Endothelial cell of umbilical vein (primary cell): ENCODE data around the gene FIZ1. TPM values are rescaled to one million over a fixed set of nuclear protein-coding genes. Genes with fewer than 3 reads are reported as not detected.

Experiments used
- BruUV-seq: library from RNA; stranded (reverse); fragments of 400-500 nt; replicated peaks from 2 replicates; lab custom pipeline; 2021; lab: Mats Ljungman, UMichigan
- CTCF ChIA-PET: fragments of 300-600, 350-600 bp; sonication (Branson Sonifier 250); formaldehyde crosslinking; loops from one replicate; lab custom pipeline; 2021; ENCODE audit warnings: antibody characterized with exemption, inconsistent platforms; lab: Charles Lee
- POLR2A ChIA-PET: fragments of 300-600, 350-600 bp; sonication (Branson Sonifier 250); formaldehyde crosslinking; loops from one replicate; lab custom pipeline; 2021; ENCODE audit warnings: antibody characterized with exemption, inconsistent platforms; lab: Charles Lee
- DNase-seq: peaks from one replicate; pipeline ENCODE4 v3.0.0-alpha.2; 2011; ENCODE audit warnings: low read depth, low spot score
- FAIRE-seq: peaks from 2 replicates; lab custom pipeline; 2011; peaks lifted over from hg19 to GRCh38; lab: Jason Lieb, UNC
- H2AFZ ChIP-seq: 2 replicates; pipeline ENCODE4 v1.6.0; 2012; ENCODE audit warnings: low read depth, low read length, control low read depth, inconsistent platforms
- H3K27ac ChIP-seq: 2 replicates; pipeline ENCODE4 v1.5.1; 2011; ENCODE audit warnings: low read depth, mild to moderate bottlenecking, control low read depth, low read length, moderate library complexity; ENCODE audit not compliant: insufficient read depth
- H3K27me3 ChIP-seq, 2 experiments: 2 replicates each; pipeline versions ENCODE4 v1.6.0 to v1.6.1; 2011; ENCODE audit warnings: low read length in 2 of 2, mixed read lengths in 1 of 2; ENCODE audit not compliant: control insufficient read depth in 2 of 2, insufficient read depth in 2 of 2
- H3K36me3 ChIP-seq, 2 experiments: 2 replicates in 1 of 2; 3 replicates in 1 of 2; pipeline ENCODE4 v1.5.1; 2011; ENCODE audit warnings: low read length in 2 of 2, mild to moderate bottlenecking in 1 of 2, moderate library complexity in 1 of 2; ENCODE audit not compliant: control insufficient read depth in 2 of 2, insufficient read depth in 2 of 2; ENCODE audit errors: extremely low read depth in 1 of 2
- H3K4me1 ChIP-seq: 3 replicates; pipeline ENCODE4 v1.5.1; 2011; ENCODE audit warnings: mild to moderate bottlenecking, low read length; ENCODE audit not compliant: control insufficient read depth, insufficient read depth; ENCODE audit errors: extremely low read depth
- H3K4me2 ChIP-seq: 2 replicates; pipeline ENCODE4 v1.6.1; 2011; ENCODE audit warnings: low read length, control low read depth, mixed read lengths; ENCODE audit not compliant: insufficient read depth
- H3K4me3 ChIP-seq, 3 experiments: fragments of 200-600 bp in 1 of 3; sonication (generic), shearing (Covaris generic) in 1 of 3; replicated peaks in 1 of 3; 2 replicates each; pipeline ENCODE4 v1.5.1; 2011 to 2016; ENCODE audit warnings: control low read depth in 3 of 3, low read length in 3 of 3, mild to moderate bottlenecking in 2 of 3, inconsistent platforms in 1 of 3, low read depth in 1 of 3, moderate library complexity in 1 of 3; ENCODE audit not compliant: insufficient read depth in 1 of 3
- H3K79me2 ChIP-seq: 2 replicates; pipeline ENCODE4 v1.6.0; 2012; ENCODE audit warnings: low read length, inconsistent platforms; ENCODE audit not compliant: control insufficient read depth, insufficient read depth
- H3K9ac ChIP-seq: replicated peaks from 2 replicates; pipeline ENCODE3; 2011; ENCODE audit warnings: low read length, control low read depth; ENCODE audit not compliant: insufficient read depth; ENCODE audit errors: extremely low read depth
- H3K9me1 ChIP-seq: replicated peaks from 3 replicates; pipeline ENCODE4 v1.6.0; 2011; ENCODE audit warnings: mild to moderate bottlenecking, low read length; ENCODE audit not compliant: control insufficient read depth, insufficient read depth; ENCODE audit errors: extremely low read depth
- H3K9me3 ChIP-seq: replicated peaks from 2 replicates; pipeline ENCODE4 v1.5.1; 2012; ENCODE audit warnings: low read length, inconsistent platforms; ENCODE audit not compliant: control insufficient read depth, insufficient read depth
- H4K20me1 ChIP-seq: replicated peaks from 2 replicates; pipeline ENCODE3; 2011; ENCODE audit warnings: mild to moderate bottlenecking, low read length; ENCODE audit not compliant: control insufficient read depth, insufficient read depth; ENCODE audit errors: extremely low read depth
- CTCF ChIP-seq, 2 donors: IDR thresholded peaks; 1 replicate in 1 of 2; 2 replicates in 1 of 2; pipeline ENCODE4 v1.5.1; 2011; ENCODE audit warnings: low read length in 2 of 2, mild to moderate bottlenecking in 2 of 2, moderate library complexity in 2 of 2, control low read depth in 1 of 2, inconsistent platforms in 1 of 2, low read depth in 1 of 2; ENCODE audit not compliant: insufficient read depth in 1 of 2; ENCODE audit errors: extremely low read depth in 1 of 2
- EZH2 ChIP-seq: IDR thresholded peaks from 2 replicates; pipeline ENCODE4 v1.6.1; 2012; ENCODE audit warnings: borderline replicate concordance, low read depth, mild to moderate bottlenecking, moderate library complexity, low read length, inconsistent platforms; ENCODE audit not compliant: severe bottlenecking
- FOS ChIP-seq: IDR thresholded peaks from 2 replicates; pipeline ENCODE4 v1.6.1; 2011; ENCODE audit warnings: mild to moderate bottlenecking, low read length, moderate library complexity, borderline replicate concordance; ENCODE audit not compliant: insufficient read depth
- GATA2 ChIP-seq: IDR thresholded peaks from 2 replicates; pipeline ENCODE4 v1.7.0; 2011; ENCODE audit warnings: low read depth, mild to moderate bottlenecking, moderate library complexity, mixed read lengths, low read length; ENCODE audit not compliant: insufficient read length, insufficient read depth
- JUN ChIP-seq: IDR thresholded peaks from 2 replicates; pipeline ENCODE4 v1.6.1; 2011; ENCODE audit warnings: borderline replicate concordance, low read depth; ENCODE audit not compliant: insufficient read length, insufficient read depth
- MYC ChIP-seq: IDR thresholded peaks from one replicate; pipeline ENCODE4 v1.6.1; 2011; ENCODE audit warnings: mild to moderate bottlenecking, low read depth, low read length
- POLR2A ChIP-seq: IDR thresholded peaks from 2 replicates; pipeline ENCODE4 v1.6.1; 2012; ENCODE audit warnings: low read depth, mild to moderate bottlenecking, control low read depth, low read length
- POLR2AphosphoS5 ChIP-seq: IDR thresholded peaks from 2 replicates; pipeline ENCODE4 v1.6.1; 2012; ENCODE audit warnings: low read depth, mild to moderate bottlenecking, control low read depth, low read length, moderate library complexity; ENCODE audit not compliant: insufficient read depth
- dilution Hi-C: fragments of 300-500 bp; cut with MboI; formaldehyde crosslinking; loops from one replicate; pipeline ENCODE4 v1.15.0; 2019; ENCODE audit warnings: low sequenced_read_pairs; ENCODE audit not compliant: extremely low pct_ligation_motif_present
- intact Hi-C: fragments of 100-400 bp; cut with micrococcal nuclease; formaldehyde crosslinking; loops from one replicate; pipeline ENCODE4 v1.10.0; 2022
- polyA plus RNA-seq, 4 experiments: library from polyadenylated mRNA; depleted of rRNA in 3 of 4; stranded (reverse) in 3 of 4; unstranded in 1 of 4; fragments of >200 nt; gene quantifications; 2 replicates each; pipeline versions ENCODE4 v1.2.1 to v1.2.3, GENCODE V29; 2011 to 2012; ENCODE audit warnings: missing spikeins in 1 of 4
- total RNA-seq: library from RNA; stranded (reverse); gene quantifications from 2 replicates; pipeline ENCODE4 v1.2.3, GENCODE V29; 2021
- TF ChIP-seq, protein P1 (sequence below): IDR thresholded peaks from 2 replicates; pipeline ENCODE4 v1.6.1; 2011; ENCODE audit not compliant: insufficient read depth, insufficient read length

Gene FIZ1
- total and polyA plus RNA-seq, 2 donors (not counting 3 experiments of a cell fraction or from before 2014, with no cell fraction given): 6.6 to 15.6 TPM

DNA sequence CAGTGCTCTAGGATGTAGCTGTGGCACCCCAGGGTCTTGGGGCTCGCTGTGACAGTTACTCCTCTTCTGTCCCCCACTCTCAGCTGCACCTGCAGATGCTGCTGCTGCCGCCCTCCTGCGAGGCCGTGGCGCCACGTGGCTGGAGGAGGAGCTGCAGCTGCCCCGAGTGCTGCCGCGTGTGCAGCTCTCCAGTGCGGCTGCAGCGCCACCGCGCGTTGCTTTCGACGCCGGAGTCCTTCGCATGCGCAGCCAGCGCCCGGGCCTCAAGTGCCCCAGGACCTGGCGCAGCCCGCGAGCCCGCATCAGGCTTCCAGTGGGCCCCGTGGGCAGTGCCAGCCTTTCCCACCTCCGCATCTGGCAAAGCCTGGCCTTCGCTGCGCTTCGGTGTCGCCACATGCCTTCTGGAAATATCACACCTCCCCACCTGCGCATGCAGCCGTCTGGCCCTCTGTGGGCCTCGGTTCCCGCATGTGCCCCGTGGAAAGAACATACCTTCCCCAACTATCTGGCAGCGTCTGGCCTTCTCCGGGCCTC is 40.8 kb upstream of the FIZ1 start:
- DNase-seq (peak; percentile 80), FAIRE-seq (peak; percentile 28)
- H4K20me1 ChIP-seq: no peaks in the 10 kb centered on the region
- no peaks in the 10 kb centered on the region for H3K9me1 ChIP-seq
- H3K9me3 ChIP-seq: no peaks in the 10 kb centered on the region
- peak overlapping the region; percentile 36 to 75 (median 59) for H3K4me3 ChIP-seq
- H2AFZ ChIP-seq: peak overlapping the region; percentile 64
- ChIA-PET POLR2A (no interaction called here), CTCF (interaction anchor here (0.6 to 1.4 kb wide), 7 partner anchors 13 to 173 kb away, joined by 3 to 6 read pairs (median 4); partner anchors contain the start of gene ZNF784)
- peak overlapping the region; percentile 52 for H3K27ac ChIP-seq
- peaks cover 0 to 5% of the 10 kb centered on the region in 2 experiments for H3K36me3 ChIP-seq
- H3K4me1 ChIP-seq: peaks cover 32% of the 10 kb centered on the region
- intact Hi-C loops: loop anchor here (1.0 to 5.0 kb wide), 2 partner anchors 13 to 553 kb away; no protein-coding TSS in a partner anchor
- no peaks in the 10 kb centered on the region for H3K27me3 ChIP-seq
- BruUV-seq: no TSS peak
- TF ChIP-seq EZH2: no peak
- no peak for TF ChIP-seq FOS
- TF ChIP-seq POLR2A: no peak
- TF ChIP-seq CTCF (IDR thresholded peaks at IDR 0.05; ENCODE audit: extremely low read depth in 1 of 2, insufficient read depth in 1 of 2, low read depth in 1 of 2, low read length in 2 of 2): peak; percentile 55 to 73
- no peak for TF ChIP-seq GATA2
- TF ChIP-seq, protein P1, sequence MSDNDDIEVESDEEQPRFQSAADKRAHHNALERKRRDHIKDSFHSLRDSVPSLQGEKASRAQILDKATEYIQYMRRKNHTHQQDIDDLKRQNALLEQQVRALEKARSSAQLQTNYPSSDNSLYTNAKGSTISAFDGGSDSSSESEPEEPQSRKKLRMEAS: peak; percentile 95
- peak; percentile 92 for TF ChIP-seq MYC
- TF ChIP-seq JUN: no peak
- peak; percentile 54 for TF ChIP-seq POLR2AphosphoS5
- dilution Hi-C loops: no loop called here
- peak overlapping the region; percentile 41 for H3K9ac ChIP-seq
- H3K79me2 ChIP-seq: peaks cover 37% of the 10 kb centered on the region
- H3K4me2 ChIP-seq: peak overlapping the region; percentile 63
